HG02571 (cell line): Measurements from ENCODE around the gene SLC6A17.

ENCODE experiments used
- ATAC-seq: cut with Tn5 transposase; IDR thresholded peaks from one replicate; pipeline ENCODE4 v1.9.1; 2021; ENCODE audit warnings: mild to moderate bottlenecking, moderate library complexity; ENCODE audit not compliant: unreplicated experiment

Gene SLC6A17

DNA sequence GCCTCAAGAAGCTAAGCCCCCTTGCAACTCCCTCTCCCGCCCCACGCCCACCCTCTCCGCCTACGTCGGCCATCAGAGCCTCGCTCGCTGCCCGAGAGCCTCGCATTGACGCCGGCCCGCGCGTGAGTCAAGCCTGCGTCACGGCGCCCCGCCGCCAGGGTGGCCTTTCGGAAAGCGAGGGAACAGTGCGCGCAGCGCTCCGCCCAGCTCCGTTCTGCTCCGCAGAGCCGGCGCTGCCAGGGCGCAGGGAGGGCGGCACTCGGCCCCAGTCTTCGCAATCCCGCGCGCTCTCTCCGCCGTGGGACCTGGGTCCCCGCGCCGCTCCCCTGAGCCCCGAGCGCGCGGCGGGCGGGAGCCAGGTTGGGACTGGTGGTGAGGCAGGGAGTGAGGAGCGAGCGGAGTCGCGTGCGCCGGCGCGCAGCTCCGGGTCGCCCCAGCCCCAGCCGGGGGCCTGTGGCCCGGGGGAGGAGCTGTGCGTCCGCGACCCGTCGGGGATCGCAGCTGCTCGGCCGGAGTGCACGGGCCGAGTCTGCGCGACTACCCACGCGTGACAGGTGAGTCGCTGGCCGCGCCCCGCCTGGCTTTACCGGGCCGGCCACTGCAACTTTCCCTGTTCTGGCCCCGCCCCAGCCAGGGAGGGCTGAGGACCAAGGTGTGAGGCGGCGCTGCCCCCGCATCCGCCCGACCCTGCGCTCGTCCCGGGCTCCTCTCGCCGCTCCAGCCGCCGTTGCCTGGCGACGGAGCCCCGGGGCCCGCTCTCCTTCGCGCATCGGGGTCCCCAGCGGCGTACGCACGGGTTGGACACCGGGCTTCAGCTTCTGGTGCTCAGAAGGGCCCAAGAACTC lies at the start of gene SLC6A17:
Gene SLC6A17 (plus strand): TSS at position 165 of the 845 bp plus-strand sequence. CDS start 16,436 bp downstream, outside the sequence.
- ATAC-seq, result no peak

DNA sequence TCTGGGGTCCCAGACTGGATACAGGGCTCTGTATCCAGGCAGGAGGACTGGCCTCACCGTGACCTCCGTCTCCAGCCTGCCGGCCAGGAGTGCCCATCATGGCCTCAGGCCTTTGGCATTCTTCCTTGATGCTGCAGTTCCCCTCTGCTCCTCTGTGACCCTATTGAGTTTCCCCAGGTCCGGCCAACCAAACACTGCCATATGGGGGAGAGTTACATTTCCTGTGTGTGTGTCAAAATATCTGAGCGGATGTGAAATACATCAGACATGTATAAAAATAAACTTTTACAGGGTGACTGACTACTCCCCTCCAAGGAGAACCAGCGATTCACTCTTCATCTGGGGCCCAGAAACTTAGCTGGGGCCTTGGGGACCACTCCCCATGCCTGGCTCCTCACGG lies 48.2 kb upstream of the SLC6A17 start:
- ATAC-seq, result no peak

DNA sequence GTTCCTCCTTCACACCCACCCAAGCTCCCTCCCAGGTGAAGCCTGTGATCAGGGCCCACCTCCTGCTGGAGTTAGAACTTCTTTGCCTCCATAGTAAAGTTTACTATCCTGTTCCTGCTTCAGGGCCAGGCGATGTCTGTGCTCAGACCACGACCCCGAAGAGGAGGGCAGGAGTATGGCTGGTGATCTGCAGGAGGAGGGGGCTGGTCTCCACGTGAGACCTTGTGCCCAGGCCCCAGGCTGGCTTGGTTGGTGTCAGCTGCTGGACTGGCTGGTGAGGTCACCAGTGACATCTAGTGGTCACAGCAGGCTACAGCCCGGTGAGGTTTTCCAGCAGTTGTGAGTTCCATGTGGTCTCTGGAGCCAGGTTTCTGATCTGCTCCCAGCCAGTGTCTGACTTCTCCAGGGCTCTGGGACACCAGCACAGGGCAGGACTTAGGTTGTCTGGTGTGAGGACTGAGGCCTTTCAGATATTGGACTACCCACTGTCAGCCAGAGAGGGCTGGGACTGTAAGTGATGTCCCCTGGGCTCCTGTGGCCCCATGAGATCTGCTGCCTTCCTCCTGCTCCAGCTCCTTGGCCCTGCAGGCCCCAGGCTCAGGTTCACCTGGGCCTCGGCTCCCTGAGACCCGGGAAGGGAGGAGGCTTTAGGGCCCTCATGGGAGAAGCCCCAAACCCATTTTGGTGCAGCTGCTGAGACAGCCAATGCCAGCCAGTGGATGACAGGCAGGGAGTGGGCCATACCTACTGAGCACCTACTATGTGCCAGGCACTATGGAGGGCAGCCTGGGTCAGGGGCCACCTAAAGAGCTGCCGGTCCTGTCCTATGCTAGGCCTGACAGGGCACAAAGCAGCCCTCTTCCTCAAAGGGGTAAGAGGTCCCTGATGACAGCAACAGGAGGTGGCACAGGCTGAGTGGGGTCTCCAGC lies 44.0 kb upstream of the SLC6A17 start:
- peak; percentile 58 for ATAC-seq

- ATAC-seq, result no peak
Measured at GRCh38 chr1:110107867-110108469, 42.3 kb upstream of the SLC6A17 start.

DNA sequence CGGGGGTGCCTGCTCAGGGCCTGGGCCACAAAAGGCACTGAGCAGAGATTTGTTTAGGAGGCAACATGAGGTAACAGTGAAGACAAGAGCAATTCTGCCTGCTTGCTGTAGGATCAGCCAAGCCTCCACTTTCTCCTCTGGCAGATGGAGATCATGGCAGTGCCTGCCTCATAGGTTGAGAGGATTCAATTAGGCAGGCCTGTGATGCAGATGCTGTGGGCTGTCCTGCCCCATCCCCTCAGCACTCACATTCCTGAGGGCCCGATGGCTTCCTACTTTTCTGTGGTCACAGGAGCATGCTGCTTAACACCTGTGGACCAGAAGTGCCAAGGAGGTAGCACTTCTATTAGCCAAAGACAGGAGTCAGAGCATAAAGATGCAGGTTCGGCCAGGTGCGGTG lies 39.2 kb upstream of the SLC6A17 start:
- ATAC-seq, result no peak

- no peak for ATAC-seq
Measured at GRCh38 chr1:110112143-110112542, 38.2 kb upstream of the SLC6A17 start, which contains the start of gene UBL4B. Gene UBL4B (plus strand): TSS chr1:110112443. CDS start chr1:110112535, 92 bp downstream.

DNA sequence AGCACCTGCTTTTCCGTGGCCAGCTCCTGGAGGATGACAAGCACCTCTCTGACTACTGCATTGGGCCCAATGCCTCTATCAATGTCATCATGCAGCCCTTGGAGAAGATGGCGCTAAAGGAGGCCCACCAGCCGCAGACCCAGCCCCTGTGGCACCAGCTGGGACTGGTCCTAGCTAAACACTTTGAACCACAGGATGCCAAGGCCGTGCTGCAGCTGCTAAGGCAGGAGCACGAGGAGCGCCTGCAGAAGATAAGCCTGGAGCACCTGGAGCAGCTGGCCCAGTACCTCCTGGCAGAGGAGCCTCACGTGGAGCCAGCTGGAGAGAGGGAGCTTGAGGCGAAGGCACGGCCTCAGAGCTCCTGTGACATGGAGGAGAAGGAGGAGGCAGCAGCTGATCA lies 37.6 kb upstream of the SLC6A17 start:
- no peak for ATAC-seq

DNA sequence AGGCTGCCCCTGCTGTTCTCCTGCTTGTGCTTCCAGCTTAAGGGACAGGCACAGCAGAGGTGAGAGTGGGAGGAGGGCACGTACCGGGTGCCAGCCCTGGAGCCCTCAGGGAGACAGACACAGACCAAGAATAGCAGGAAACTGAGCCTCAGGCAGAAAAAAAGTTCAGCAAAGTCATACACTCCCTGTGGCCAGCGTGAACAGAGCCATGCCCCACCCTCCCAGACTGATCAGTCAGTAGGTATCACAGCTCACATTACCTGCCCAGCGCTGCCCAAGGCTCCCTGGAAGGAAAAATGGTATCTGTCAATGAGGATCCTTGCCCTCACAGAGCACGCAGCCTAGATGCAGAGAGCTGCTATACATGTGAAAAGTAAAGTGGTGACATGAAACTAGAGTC lies 36.7 kb upstream of the SLC6A17 start:
- ATAC-seq, result no peak

DNA sequence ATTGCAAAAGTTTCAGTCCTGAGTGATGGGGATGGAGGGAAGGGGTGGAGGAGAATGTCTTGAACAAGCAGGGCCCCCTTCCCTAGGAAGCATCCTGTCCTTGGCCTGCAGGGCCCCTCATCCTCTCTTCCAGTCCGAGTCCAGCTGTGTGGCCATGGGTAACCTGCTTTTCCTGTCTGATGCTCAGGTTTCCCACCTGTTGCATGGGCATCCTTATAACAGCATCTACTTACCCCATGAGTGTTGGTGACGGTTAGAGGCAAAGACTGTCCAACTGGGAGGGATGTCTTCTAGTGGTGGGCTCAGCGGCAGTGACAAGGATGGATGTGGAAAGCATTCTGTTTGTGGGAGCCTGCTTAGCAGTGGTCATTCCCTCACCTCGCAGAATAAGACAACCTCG lies 36.1 kb upstream of the SLC6A17 start:
- no peak for ATAC-seq

GRCh38 chr1:110114784-110115183 lies 35.5 kb upstream of the SLC6A17 start:
- ATAC-seq, result no peak

- no peak for ATAC-seq
Measured at GRCh38 chr1:110118636-110119396, 31.5 kb upstream of the SLC6A17 start.

GRCh38 chr1:110119843-110120242 lies 30.5 kb upstream of the SLC6A17 start:
- no peak for ATAC-seq

DNA sequence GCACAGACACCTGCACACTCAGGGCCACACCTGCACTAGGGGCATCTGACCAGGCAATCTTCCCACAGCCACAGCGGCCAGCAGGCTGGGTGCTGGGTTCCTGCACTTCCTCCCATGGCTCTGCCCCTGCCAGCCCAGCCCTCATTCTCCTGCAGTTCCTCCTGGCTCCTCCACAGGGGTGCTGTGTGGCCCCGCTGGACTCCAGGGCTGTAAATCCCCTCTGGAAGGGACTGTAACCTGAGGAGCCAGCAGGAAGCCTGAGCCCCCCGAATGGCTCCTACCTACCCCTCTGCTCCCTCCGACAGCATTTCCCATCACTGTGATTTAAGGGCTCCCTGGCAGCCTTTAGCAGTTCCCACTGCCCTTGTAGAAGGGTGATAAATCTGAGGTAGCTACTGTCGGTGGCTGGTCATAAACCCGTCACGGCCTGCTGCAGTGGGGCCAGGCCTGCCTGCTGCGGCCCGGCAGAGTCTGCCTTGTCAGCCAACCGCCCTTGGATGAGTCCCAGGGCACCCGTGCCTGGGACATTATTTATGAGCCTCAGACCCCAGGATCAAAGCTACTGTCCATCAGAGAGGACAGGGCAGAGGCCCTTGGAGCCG lies 29.2 kb upstream of the SLC6A17 start:
- ATAC-seq, result no peak

DNA sequence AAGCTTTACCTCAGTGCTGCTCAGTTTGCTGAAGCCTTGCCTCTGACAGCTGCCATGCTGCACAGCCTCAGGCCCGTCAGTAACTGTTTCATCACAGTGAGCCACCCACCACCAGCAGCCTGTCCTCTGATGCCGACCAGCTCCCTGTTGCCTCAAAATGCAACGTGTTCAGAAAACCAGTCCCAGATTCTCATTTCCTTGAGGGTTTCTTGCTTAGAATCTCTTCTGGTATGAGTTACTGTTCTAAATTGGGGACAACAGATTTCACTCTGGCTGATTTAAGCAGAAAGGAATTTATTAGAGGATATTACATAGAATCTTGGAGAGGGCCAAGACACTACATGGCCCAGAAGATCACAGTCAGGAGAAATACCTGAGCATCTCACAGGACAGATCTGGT lies 27.1 kb upstream of the SLC6A17 start:
- ATAC-seq, result no peak

- no peak for ATAC-seq
Measured at GRCh38 chr1:110125810-110126209, 24.5 kb upstream of the SLC6A17 start.

DNA sequence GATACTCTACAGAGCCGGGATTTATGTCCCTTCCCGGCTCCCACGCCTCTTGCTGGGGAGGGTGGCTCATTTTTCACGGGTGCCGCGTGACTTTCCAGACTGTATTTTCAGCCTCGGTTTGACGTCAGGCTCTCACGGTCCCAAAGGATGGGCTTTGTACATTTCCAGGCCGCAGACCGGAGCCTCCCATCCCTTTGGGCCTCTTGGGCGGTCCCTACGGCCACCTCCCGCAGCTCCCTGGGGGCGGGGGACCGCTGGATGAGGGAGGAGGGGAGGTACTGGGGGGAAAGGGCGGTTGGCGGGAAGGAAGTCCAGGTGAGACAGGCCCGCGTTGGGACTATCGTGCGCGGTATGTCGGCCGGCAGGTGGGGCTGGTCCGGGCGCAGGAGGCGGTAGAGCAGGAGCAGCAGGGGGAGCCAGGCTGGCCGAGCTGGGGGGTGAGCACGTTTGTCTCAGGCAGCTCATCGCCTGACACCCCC lies 20.1 kb upstream of the SLC6A17 start:
- ATAC-seq, result no peak

GRCh38 chr1:110130989-110131388 lies 19.3 kb upstream of the SLC6A17 start:
- no peak for ATAC-seq

- ATAC-seq, result no peak
Measured at GRCh38 chr1:110132682-110133081, 17.6 kb upstream of the SLC6A17 start.

DNA sequence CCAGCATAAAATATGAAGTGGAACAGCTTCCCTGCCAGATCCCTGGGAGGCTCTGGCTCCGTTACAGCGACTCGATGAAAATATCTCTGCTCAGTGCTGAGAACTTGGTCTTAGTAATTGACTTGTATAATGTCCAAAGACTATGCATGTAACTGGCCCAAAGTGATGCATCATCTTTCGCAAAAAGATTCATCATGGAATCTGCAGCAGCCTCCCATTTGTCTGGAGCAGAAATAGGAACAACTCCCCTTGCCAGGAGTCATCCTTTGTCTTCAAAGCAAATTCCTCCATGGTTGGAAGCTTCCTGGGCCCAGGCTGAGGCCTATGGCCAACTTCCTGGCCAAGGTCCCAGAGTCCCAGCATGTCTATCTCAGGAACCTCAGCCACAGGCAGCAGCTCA lies 16.9 kb upstream of the SLC6A17 start:
- ATAC-seq, result no peak

DNA sequence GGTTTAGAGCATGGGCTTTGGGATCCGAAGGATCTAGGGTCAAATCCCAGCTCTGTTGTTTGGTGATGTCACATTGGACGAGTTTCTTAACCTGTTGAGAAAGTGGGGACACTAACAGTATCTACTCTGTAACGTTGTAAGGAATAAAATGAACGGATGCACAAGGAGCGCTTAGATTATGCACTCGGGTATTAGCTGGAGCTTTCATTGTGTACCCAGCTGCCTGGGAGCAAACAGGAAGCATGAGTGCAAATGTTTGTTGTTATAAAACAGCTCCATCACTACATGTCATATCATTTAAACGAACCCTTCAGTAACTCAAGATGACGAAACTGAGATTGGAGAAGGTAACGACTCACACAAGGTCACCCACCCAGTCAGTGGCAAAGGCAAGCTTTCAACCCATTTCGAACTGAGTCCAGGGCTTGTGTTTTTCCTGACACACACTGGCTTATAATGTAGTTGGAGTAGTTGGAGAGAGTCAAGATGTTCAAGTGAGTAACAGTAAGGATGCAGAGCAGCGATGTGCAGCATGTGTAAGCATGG lies 16.2 kb upstream of the SLC6A17 start:
- ATAC-seq, result no peak
